ENCODE results near the gene ST6GAL1. TPM values are rescaled to one million over a fixed set of nuclear protein-coding genes. Genes with fewer than 3 reads are reported as not detected.
"Not testable (repeated sequence)": the region's sequence is repeated elsewhere in the genome, so short reads cannot be mapped to it uniquely, and the experiment has no call there.

Gene ST6GAL1
- total and polyA plus RNA-seq, 2 of the 13 experiments (the other 11 are each of a cell fraction or from before 2014, with no cell fraction given) = 79.9 to 164 TPM

DNA sequence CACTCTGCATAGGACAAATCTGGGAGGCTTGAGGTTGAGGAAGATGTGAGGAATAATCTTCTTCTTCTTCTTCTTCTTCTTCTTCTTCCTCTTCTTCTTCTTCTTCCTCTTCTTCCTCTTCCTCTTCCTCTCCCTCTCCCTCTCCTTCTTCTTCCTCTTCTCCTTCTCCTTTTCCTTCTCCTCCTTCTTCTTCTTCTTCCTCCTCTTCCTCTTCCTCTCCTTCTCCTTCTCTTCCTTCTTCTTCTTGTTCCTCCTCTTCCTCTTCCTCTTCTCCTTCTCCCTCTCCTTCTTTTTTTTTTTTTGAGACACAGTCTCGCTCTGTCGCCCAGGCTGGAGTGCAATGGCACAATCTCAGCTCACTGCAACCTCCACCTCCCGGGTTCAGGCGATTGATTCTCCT is 40.6 kb upstream of the ST6GAL1 start:
- H3K4me3 ChIP-seq (replicated peaks in 1 of 3; ENCODE audit: insufficient read depth in 1 of 3, low read depth in 2 of 3, low read length in 3 of 3); H3K79me2 ChIP-seq (ENCODE audit: insufficient read depth, low read length); POLR2A ChIA-PET; CTCF ChIA-PET (ENCODE audit: low intra/inter-chr PET ratio, low total read pairs); BruUV-seq (replicated peaks); H3K9ac ChIP-seq (ENCODE audit: insufficient read depth, low read depth, low read length); H3K36me3 ChIP-seq (replicated peaks in 1 of 2; ENCODE audit: control insufficient read depth in 1 of 2, insufficient read depth in 2 of 2, low read length in 2 of 2); H3K27me3 ChIP-seq (ENCODE audit: control insufficient read depth in 1 of 2, insufficient read depth in 2 of 2, low read length in 2 of 2); H2AFZ ChIP-seq (ENCODE audit: low read length); H3K27ac ChIP-seq (ENCODE audit: extremely low read length, insufficient read depth, low read length); H3K9me3 ChIP-seq (ENCODE audit: low read length); FAIRE-seq; ATAC-seq; intact Hi-C loops (cut with micrococcal nuclease; ENCODE audit: unreplicated experiment); H3K4me2 ChIP-seq (ENCODE audit: low read depth, low read length); H4K20me1 ChIP-seq (ENCODE audit: insufficient read depth, low read length); in situ Hi-C loops (cut with HindIII; ENCODE audit: extremely low pct_ligation_motif_present, low pct_unique_long_range_greater_than_20kb); DNase-seq (ENCODE audit: low spot score): not testable (repeated sequence)
- WGBS (ENCODE audit: low lambda C conversion rate) = 70% methylated on average over 4 of the region's 4 CpGs
- H3K4me1 ChIP-seq (ENCODE audit: insufficient read depth, low read length) = peaks cover 24% of the 10 kb centered on the region; the same call in 1 of the 2 replicates

DNA sequence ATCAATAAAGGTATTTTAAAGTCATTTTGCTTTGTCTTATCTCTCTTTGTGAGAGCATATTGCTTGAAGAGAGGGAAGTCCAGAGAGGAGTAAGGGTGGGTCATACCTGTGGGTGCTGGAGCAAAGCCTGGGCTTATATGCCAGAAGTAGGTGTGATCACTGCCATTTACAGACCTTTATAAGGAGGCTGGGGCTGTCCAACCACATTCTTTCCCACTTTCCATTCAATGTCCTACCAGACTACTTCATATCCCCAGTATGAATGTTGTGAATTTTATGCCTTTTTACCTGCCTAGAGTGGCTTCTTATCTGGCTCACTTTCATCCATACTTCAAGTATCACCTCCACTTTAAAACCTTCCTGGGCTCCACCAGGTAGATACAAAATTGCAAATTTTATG is 39.4 kb upstream of the ST6GAL1 start:
- H3K36me3 ChIP-seq (replicated peaks in 1 of 2; ENCODE audit: control insufficient read depth in 1 of 2, insufficient read depth in 2 of 2, low read length in 2 of 2) = no peaks in the 10 kb centered on the region
- no TSS peak for BruUV-seq (replicated peaks)
- no peaks in the 10 kb centered on the region for H4K20me1 ChIP-seq (ENCODE audit: insufficient read depth, low read length)
- peaks cover 24% of the 10 kb centered on the region; the same call in 1 of the 2 replicates for H3K4me1 ChIP-seq (ENCODE audit: insufficient read depth, low read length)
- DNase-seq (ENCODE audit: low spot score) (no peak), FAIRE-seq (no peak), ATAC-seq (no peak)
- no peak overlapping the region for H3K4me2 ChIP-seq (ENCODE audit: low read depth, low read length)
- no peak overlapping the region for H3K9ac ChIP-seq (ENCODE audit: insufficient read depth, low read depth, low read length)
- H3K4me3 ChIP-seq (replicated peaks in 1 of 3; ENCODE audit: insufficient read depth in 1 of 3, low read depth in 2 of 3, low read length in 3 of 3) = no peak overlapping the region
- no peak overlapping the region for H2AFZ ChIP-seq (ENCODE audit: low read length)
- peaks cover 2 to 9% of the 10 kb centered on the region in 2 experiments; a peak in 1 of 5 replicates for H3K27me3 ChIP-seq (ENCODE audit: control insufficient read depth in 1 of 2, insufficient read depth in 2 of 2, low read length in 2 of 2)
- H3K27ac ChIP-seq (ENCODE audit: extremely low read length, insufficient read depth, low read length) = no peak overlapping the region
- in situ Hi-C loops (cut with HindIII; ENCODE audit: extremely low pct_ligation_motif_present, low pct_unique_long_range_greater_than_20kb) (no loop called here), intact Hi-C loops (cut with micrococcal nuclease; ENCODE audit: unreplicated experiment) (no loop called here)
- TF ChIP-seq, protein P1, sequence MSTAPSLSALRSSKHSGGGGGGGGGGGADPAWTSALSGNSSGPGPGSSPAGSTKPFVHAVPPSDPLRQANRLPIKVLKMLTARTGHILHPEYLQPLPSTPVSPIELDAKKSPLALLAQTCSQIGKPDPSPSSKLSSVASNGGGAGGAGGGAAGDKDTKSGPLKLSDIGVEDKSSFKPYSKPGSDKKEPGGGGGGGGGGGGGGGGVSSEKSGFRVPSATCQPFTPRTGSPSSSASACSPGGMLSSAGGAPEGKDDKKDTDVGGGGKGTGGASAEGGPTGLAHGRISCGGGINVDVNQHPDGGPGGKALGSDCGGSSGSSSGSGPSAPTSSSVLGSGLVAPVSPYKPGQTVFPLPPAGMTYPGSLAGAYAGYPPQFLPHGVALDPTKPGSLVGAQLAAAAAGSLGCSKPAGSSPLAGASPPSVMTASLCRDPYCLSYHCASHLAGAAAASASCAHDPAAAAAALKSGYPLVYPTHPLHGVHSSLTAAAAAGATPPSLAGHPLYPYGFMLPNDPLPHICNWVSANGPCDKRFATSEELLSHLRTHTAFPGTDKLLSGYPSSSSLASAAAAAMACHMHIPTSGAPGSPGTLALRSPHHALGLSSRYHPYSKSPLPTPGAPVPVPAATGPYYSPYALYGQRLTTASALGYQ (CRISPR knock-in tag; IDR thresholded peaks at IDR 0.05) = no peak
- TF ChIP-seq KMT2B (CRISPR knock-in tag; IDR thresholded peaks at IDR 0.05) = no peak
- TF ChIP-seq, protein P2, sequence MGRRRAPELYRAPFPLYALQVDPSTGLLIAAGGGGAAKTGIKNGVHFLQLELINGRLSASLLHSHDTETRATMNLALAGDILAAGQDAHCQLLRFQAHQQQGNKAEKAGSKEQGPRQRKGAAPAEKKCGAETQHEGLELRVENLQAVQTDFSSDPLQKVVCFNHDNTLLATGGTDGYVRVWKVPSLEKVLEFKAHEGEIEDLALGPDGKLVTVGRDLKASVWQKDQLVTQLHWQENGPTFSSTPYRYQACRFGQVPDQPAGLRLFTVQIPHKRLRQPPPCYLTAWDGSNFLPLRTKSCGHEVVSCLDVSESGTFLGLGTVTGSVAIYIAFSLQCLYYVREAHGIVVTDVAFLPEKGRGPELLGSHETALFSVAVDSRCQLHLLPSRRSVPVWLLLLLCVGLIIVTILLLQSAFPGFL (CRISPR knock-in tag; IDR thresholded peaks at IDR 0.05) = no peak
- TF ChIP-seq, protein P3, sequence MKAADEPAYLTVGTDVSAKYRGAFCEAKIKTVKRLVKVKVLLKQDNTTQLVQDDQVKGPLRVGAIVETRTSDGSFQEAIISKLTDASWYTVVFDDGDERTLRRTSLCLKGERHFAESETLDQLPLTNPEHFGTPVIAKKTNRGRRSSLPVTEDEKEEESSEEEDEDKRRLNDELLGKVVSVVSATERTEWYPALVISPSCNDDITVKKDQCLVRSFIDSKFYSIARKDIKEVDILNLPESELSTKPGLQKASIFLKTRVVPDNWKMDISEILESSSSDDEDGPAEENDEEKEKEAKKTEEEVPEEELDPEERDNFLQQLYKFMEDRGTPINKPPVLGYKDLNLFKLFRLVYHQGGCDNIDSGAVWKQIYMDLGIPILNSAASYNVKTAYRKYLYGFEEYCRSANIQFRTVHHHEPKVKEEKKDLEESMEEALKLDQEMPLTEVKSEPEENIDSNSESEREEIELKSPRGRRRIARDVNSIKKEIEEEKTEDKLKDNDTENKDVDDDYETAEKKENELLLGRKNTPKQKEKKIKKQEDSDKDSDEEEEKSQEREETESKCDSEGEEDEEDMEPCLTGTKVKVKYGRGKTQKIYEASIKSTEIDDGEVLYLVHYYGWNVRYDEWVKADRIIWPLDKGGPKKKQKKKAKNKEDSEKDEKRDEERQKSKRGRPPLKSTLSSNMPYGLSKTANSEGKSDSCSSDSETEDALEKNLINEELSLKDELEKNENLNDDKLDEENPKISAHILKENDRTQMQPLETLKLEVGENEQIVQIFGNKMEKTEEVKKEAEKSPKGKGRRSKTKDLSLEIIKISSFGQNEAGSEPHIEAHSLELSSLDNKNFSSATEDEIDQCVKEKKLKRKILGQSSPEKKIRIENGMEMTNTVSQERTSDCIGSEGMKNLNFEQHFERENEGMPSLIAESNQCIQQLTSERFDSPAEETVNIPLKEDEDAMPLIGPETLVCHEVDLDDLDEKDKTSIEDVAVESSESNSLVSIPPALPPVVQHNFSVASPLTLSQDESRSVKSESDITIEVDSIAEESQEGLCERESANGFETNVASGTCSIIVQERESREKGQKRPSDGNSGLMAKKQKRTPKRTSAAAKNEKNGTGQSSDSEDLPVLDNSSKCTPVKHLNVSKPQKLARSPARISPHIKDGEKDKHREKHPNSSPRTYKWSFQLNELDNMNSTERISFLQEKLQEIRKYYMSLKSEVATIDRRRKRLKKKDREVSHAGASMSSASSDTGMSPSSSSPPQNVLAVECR (CRISPR knock-in tag; IDR thresholded peaks at IDR 0.05; ENCODE audit: borderline replicate concordance) = no peak
- TF ChIP-seq, protein P4, sequence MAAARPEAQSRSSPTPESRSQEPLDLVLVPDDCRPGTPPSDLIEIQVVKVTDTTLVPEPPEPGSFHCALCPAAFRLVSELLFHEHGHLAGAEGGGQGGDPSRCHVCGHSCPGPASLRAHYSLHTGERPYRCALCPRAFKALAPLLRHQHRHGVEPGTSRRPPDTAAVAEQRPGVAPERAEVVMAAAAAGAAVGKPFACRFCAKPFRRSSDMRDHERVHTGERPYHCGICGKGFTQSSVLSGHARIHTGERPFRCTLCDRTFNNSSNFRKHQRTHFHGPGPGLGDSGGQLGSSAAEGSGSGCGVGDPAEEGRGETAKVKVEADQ (CRISPR knock-in tag; IDR thresholded peaks at IDR 0.05; ENCODE audit: borderline replicate concordance) = no peak
- CTCF ChIA-PET (ENCODE audit: low intra/inter-chr PET ratio, low total read pairs) = no interaction called here
- H3K79me2 ChIP-seq (ENCODE audit: insufficient read depth, low read length) = no peaks in the 10 kb centered on the region
- POLR2A ChIA-PET = no interaction called here
- no peaks in the 10 kb centered on the region for H3K9me3 ChIP-seq (ENCODE audit: low read length)

All from HepG2 (cell line).